Astrocyte (in vitro differentiated cells and primary cell): Measurements from ENCODE around the gene RSPH1. TPM values are rescaled to one million over a fixed set of nuclear protein-coding genes. Genes with fewer than 3 reads are reported as not detected.

ENCODE experiments used
- DNase-seq: peaks from one replicate; pipeline ENCODE4 v3.0.0-alpha.2; 2010; ENCODE audit warnings: low read depth
- FAIRE-seq: peaks from 2 replicates; lab custom pipeline; 2011; peaks lifted over from hg19 to GRCh38; lab: Jason Lieb, UNC
- H2AFZ ChIP-seq: 2 replicates; pipeline ENCODE4 v1.6.0; 2012; ENCODE audit warnings: low read depth, low read length, inconsistent platforms
- H3K27ac ChIP-seq: 2 replicates; pipeline ENCODE4 v1.5.1; 2011; ENCODE audit warnings: low read depth, low read length, inconsistent platforms
- H3K27me3 ChIP-seq: 2 replicates; pipeline ENCODE4 v1.6.0; 2011; ENCODE audit warnings: low read length, inconsistent platforms; ENCODE audit not compliant: insufficient read depth
- H3K36me3 ChIP-seq: 2 replicates; pipeline ENCODE4 v1.5.1; 2011; ENCODE audit warnings: low read length, inconsistent platforms; ENCODE audit not compliant: insufficient read depth
- H3K4me1 ChIP-seq: 2 replicates; pipeline ENCODE4 v1.5.1; 2011; ENCODE audit warnings: low read length, inconsistent platforms; ENCODE audit not compliant: insufficient read depth
- H3K4me2 ChIP-seq: 2 replicates; pipeline ENCODE4 v1.6.0; 2012; ENCODE audit warnings: low read length, inconsistent platforms
- H3K4me3 ChIP-seq: 2 replicates; pipeline ENCODE4 v1.5.1; 2011; ENCODE audit warnings: low read depth, mild to moderate bottlenecking, low read length, inconsistent platforms; ENCODE audit not compliant: insufficient read depth
- H3K79me2 ChIP-seq: 2 replicates; pipeline ENCODE4 v1.6.0; 2012; ENCODE audit warnings: mild to moderate bottlenecking, low read length, inconsistent platforms; ENCODE audit not compliant: insufficient read depth
- H3K9ac ChIP-seq: 2 replicates; pipeline ENCODE4 v1.6.0; 2012; ENCODE audit warnings: mild to moderate bottlenecking, low read length, inconsistent platforms
- H3K9me3 ChIP-seq: 2 replicates; pipeline ENCODE4 v1.5.1; 2012; ENCODE audit warnings: low read depth, mild to moderate bottlenecking, low read length, inconsistent platforms; ENCODE audit not compliant: insufficient read depth
- H4K20me1 ChIP-seq: 2 replicates; pipeline ENCODE4 v1.6.0; 2012; ENCODE audit warnings: low read length, inconsistent platforms; ENCODE audit not compliant: insufficient read depth
- H3K27ac Mint-ChIP-seq: one replicate; pipeline ENCODE4 v1.8.0; 2021; ENCODE audit warnings: mild to moderate bottlenecking, mixed read lengths; ENCODE audit not compliant: unreplicated experiment
- H3K27me3 Mint-ChIP-seq: one replicate; pipeline ENCODE4 v1.8.0; 2021; ENCODE audit warnings: low read depth, mixed read lengths; ENCODE audit not compliant: unreplicated experiment
- H3K36me3 Mint-ChIP-seq: one replicate; pipeline ENCODE4 v1.8.0; 2021; ENCODE audit warnings: low read depth, mixed read lengths; ENCODE audit not compliant: unreplicated experiment
- H3K4me1 Mint-ChIP-seq: one replicate; pipeline ENCODE4 v1.8.0; 2021; ENCODE audit warnings: low read depth, mixed read lengths; ENCODE audit not compliant: unreplicated experiment
- H3K4me3 Mint-ChIP-seq: one replicate; pipeline ENCODE4 v1.8.0; 2021; ENCODE audit warnings: mild to moderate bottlenecking, moderate library complexity, mixed read lengths; ENCODE audit not compliant: unreplicated experiment
- H3K9me3 Mint-ChIP-seq: one replicate; pipeline ENCODE4 v1.8.0; 2021; ENCODE audit warnings: mild to moderate bottlenecking, mixed read lengths; ENCODE audit not compliant: unreplicated experiment
- EZH2 ChIP-seq: IDR thresholded peaks from 2 replicates; pipeline ENCODE4 v1.6.1; 2012; ENCODE audit warnings: mild to moderate bottlenecking, low read length, inconsistent platforms; ENCODE audit not compliant: insufficient read depth
- total RNA-seq: library from RNA; stranded (reverse); gene quantifications from 2 replicates; pipeline ENCODE4 v1.2.1, GENCODE V29; 2021
- TF ChIP-seq, protein P1 (sequence below): IDR thresholded peaks from 2 replicates; pipeline ENCODE4 v1.5.1; 2011; ENCODE audit warnings: low read depth, mild to moderate bottlenecking, inconsistent platforms, low read length, moderate library complexity; ENCODE audit not compliant: insufficient read depth

The RSPH1 gene
- total RNA-seq, 1 donor from 2014 or later: 0.43 TPM

DNA sequence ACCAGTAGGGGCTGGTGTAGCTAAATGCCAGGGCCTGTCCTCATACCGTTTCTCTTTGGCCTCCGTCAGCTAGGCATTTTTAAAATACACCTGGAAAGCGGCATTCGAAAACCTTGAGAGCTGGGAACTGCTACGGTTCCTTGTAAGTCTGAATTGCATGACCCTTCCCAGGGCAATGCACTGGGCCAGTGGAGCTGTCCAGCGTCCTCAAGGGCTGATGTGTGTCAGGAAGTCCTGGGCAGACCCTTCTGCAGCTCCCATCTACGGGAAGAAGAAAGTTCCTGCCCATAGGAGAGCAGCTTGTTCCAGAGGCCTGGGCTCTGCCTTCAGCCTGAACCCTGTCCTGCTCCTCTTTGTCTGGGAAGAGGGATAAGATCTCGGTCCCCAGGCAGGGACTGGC, 58.2 kb downstream of the RSPH1 start:
- H3K9ac ChIP-seq: no peak overlapping the region
- Mint-ChIP-seq H3K36me3 (no peaks in the 10 kb centered on the region), H3K4me1 (no peaks in the 10 kb centered on the region), H3K9me3 (peaks cover 9% of the 10 kb centered on the region), H3K4me3 (no peak overlapping the region), H3K27ac (no peak overlapping the region), H3K27me3 (peaks cover 54% of the 10 kb centered on the region)
- no peaks in the 10 kb centered on the region for H4K20me1 ChIP-seq
- no peaks in the 10 kb centered on the region for H3K36me3 ChIP-seq
- FAIRE-seq: no peak
- TF ChIP-seq EZH2: no peak
- TF ChIP-seq, protein P1, sequence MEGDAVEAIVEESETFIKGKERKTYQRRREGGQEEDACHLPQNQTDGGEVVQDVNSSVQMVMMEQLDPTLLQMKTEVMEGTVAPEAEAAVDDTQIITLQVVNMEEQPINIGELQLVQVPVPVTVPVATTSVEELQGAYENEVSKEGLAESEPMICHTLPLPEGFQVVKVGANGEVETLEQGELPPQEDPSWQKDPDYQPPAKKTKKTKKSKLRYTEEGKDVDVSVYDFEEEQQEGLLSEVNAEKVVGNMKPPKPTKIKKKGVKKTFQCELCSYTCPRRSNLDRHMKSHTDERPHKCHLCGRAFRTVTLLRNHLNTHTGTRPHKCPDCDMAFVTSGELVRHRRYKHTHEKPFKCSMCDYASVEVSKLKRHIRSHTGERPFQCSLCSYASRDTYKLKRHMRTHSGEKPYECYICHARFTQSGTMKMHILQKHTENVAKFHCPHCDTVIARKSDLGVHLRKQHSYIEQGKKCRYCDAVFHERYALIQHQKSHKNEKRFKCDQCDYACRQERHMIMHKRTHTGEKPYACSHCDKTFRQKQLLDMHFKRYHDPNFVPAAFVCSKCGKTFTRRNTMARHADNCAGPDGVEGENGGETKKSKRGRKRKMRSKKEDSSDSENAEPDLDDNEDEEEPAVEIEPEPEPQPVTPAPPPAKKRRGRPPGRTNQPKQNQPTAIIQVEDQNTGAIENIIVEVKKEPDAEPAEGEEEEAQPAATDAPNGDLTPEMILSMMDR: no peak
- no peaks in the 10 kb centered on the region for H3K27me3 ChIP-seq
- H2AFZ ChIP-seq: no peak overlapping the region
- no peak overlapping the region for H3K4me2 ChIP-seq
- DNase-seq: no peak
- no peaks in the 10 kb centered on the region for H3K4me1 ChIP-seq
- H3K27ac ChIP-seq: no peak overlapping the region
- H3K4me3 ChIP-seq: no peak overlapping the region
- H3K9me3 ChIP-seq: peaks cover 2% of the 10 kb centered on the region
- no peaks in the 10 kb centered on the region for H3K79me2 ChIP-seq

DNA sequence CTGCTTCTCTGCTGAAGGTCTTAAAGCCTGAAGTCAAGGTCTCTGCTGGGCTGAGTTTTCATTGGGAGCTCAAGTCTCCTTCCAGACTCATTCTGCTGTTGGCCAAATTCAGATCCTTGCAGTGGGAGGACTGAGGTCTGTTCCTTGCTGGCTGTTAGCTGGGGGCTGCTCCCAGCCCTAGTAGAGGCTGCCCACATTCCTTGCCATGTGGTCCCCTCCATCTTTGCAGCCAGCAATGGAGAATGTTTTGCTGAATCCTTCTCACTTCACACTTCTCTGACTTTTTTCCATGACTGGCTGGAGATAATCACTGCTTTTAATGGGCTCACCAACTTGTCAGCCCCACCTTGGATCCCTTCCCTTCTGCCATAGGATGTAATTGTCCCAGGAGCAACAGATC, 59.1 kb downstream of the RSPH1 start:
- H3K27me3 Mint-ChIP-seq: peaks cover 54% of the 10 kb centered on the region
- H3K27ac ChIP-seq: no peak overlapping the region
- no peaks in the 10 kb centered on the region for H3K4me1 Mint-ChIP-seq
- H3K36me3 Mint-ChIP-seq: no peaks in the 10 kb centered on the region
- FAIRE-seq (no peak), DNase-seq (no peak)
- H3K4me3 Mint-ChIP-seq: no peak overlapping the region
- H3K9ac ChIP-seq: no peak overlapping the region
- H3K4me3 ChIP-seq: no peak overlapping the region
- no peak overlapping the region for H3K27ac Mint-ChIP-seq
- peaks cover 7% of the 10 kb centered on the region for H3K9me3 ChIP-seq
- no peak overlapping the region for H3K4me2 ChIP-seq
- no peaks in the 10 kb centered on the region for H3K4me1 ChIP-seq
- H2AFZ ChIP-seq: no peak overlapping the region
- no peaks in the 10 kb centered on the region for H4K20me1 ChIP-seq
- H3K79me2 ChIP-seq: no peaks in the 10 kb centered on the region
- no peaks in the 10 kb centered on the region for H3K36me3 ChIP-seq
- TF ChIP-seq, protein P1: no peak
- TF ChIP-seq EZH2: no peak
- peaks cover 10% of the 10 kb centered on the region for H3K9me3 Mint-ChIP-seq
- H3K27me3 ChIP-seq: no peaks in the 10 kb centered on the region

DNA sequence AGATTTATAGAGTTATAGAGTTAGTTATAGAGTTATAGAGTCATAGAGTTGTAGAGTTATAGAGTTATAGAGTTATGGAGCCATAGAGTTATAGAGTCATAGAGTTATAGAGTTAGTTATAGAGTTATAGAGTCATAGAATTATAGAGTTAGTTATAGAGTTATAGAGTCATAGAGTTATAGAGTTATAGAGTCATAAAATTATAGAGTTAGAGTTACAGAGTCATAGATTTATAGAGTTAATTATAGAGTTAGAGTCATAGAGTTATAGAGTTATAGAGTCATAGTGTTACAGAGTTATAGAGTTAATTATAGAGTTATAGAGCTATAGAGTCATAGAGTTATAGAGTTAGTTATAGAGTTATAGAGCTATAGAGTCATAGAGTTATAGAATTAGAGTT, 60.2 kb downstream of the RSPH1 start:
- no peak overlapping the region for H3K27ac ChIP-seq
- H3K9ac ChIP-seq: no peak overlapping the region
- Mint-ChIP-seq H3K27me3 (peaks cover 56% of the 10 kb centered on the region), H3K9me3 (peaks cover 12% of the 10 kb centered on the region), H3K36me3 (no peaks in the 10 kb centered on the region), H3K27ac (no peak overlapping the region), H3K4me1 (no peaks in the 10 kb centered on the region), H3K4me3 (no peak overlapping the region)
- H3K27me3 ChIP-seq: no peaks in the 10 kb centered on the region
- no peak overlapping the region for H2AFZ ChIP-seq
- no peaks in the 10 kb centered on the region for H3K4me1 ChIP-seq
- TF ChIP-seq, protein P1: no peak
- no peak for TF ChIP-seq EZH2
- no peak overlapping the region for H3K4me2 ChIP-seq
- H3K9me3 ChIP-seq: peaks cover 10% of the 10 kb centered on the region
- no peaks in the 10 kb centered on the region for H3K36me3 ChIP-seq
- no peak for DNase-seq
- no peaks in the 10 kb centered on the region for H4K20me1 ChIP-seq
- no peak overlapping the region for H3K4me3 ChIP-seq
- no peaks in the 10 kb centered on the region for H3K79me2 ChIP-seq
- no peak for FAIRE-seq
